HG03159 (cell line): ENCODE measurements around the gene MRPL2.

Experiments
- ATAC-seq: cut with Tn5 transposase; IDR thresholded peaks from one replicate; pipeline ENCODE4 v1.9.1; 2021; ENCODE audit warnings: mild to moderate bottlenecking, moderate library complexity; ENCODE audit not compliant: unreplicated experiment

The MRPL2 gene

DNA sequence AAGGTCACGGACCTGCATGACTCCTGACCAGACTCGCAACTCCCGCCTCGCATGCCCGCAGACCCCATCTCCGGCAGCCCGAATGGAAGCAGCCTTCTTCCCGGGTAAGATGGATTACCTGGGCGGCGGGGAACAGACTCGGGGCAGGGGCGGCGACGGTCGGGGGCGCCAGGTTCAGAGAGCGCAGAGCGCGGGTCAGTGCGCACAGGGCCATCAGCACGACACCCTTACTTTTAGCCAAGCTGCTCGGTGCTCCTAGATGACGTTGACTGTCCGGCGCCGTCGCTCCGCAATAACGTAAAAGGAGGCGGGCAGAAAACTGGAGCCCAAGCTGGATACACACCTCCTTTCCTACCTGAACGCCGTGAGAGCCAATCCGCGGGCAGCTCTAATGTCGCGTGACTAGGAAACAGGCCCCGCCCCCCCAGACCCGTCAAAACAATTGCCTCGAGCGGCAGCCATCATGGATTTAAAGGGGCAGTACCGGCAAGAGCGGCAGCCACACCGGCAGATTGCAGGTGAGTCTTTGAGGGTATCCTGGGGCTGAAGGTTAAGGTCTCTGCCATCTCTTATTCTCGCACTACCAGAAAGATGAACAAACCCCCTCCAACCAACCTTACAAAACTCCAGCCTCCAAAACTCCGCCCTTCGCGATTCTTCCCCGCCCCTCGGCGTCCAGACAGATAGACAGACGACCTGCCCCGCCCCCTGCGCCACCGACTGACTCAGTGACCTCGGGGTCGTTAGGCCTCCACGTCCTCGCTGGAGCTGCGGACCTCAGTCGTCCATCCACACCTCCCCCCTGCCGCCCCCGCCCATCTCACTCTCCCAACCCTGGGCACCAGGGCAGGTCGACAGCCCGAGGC, at the start of gene MRPL2, which contains the start of gene KLC4:
MRPL2 (minus strand) TSS at position 267 of the 866 bp plus-strand sequence; CDS start at position 214, 53 bp downstream.
KLC4 (plus strand) TSS at position 464 of the 866 bp plus-strand sequence. CDS start 1,705 bp downstream, outside the sequence.
- ATAC-seq: peak; percentile 89

DNA sequence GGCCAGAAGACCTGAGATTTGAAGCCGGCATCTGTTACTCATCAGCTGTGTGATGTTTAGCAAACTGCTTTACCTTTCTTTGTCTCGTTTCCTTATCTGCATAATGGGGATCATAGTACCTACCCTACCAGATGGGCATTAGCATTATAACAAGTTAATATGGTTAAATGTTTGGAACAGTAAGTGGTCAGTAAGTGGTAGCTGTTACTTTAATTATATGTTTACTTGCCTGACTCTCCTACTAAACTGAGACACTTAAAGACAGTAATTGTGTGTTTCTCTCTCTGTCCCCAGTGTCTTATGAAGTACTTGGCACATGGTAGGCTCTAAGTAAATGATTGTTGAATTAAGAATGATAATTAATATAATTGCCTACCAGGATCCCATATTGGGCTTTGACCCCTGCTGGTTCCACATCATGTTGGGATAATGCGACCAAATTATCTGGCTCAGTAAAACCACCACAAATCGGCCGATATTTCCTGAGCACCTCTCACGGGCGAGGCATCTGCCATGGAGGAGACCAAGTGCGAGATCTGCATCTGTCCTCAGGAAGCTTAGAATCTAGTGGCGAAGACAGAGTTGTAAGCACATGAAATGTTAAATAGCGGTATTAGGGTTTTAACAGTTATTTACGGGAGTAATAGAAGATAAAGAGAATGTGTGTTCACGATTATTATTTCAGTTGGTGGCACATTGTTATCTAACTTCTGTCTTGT, 48.3 kb upstream of the MRPL2 start:
- no peak for ATAC-seq

DNA sequence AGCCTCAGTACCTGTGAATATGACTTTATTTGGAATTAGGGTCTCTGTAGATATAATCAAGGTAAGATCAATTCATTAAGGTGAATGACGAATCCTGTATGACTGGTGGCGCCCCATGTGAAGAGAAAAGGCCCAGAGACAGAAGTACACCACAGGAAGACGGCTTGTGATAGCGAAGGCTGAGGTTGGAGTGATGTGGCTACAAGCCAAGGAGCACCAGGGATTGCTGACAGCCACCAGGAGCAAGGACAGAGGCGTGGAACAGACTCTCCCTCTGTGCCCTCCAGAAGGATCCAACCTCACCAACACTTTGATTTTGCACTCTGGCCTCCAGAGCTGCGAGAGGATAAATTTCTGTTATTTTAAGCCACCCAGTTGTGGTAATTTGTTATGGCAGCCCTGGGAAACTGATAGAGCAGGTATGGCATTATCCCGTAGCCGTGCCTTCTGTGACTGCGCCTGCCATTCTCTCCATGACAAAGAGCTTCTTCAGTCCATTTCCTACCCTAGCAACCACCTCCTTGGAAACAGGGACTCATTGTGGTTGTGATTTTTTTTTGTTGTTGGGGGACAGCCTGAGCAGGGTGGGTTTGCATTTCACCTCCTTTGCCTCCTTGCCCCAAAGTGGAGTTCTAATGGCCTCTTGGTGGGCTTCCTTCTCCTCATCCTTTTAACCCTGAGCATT, 46.4 kb upstream of the MRPL2 start:
- ATAC-seq: no peak

DNA sequence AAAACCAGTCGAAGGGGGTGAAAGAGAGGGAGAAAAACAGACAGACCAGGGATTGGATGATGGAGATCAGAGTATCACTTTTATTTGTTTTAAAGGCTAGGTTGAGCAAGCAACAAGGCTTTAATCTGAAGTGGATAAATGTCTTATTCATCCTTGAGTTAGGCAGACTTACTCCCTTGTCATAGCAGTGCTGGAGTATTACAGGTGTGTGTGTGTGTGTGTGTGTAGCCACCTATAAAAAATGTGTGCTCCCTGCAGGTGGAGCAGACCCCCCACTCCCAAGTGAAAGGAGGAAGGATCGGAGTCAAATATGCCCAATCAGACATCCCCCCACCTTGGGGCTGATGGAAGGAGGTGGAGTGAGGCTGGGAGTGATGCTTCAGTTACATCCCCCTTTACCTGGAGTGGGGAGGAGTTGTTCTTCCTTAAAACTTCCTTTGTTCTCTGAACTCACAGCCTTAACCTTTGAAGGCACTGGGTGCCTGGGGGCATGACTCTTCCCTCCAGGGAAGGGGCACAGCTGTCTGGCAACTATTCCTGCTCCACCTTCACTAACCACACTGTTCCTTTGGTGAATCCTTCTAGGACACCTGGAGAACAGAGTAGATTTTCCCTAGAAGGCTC, 44.1 kb upstream of the MRPL2 start:
- no peak for ATAC-seq

DNA sequence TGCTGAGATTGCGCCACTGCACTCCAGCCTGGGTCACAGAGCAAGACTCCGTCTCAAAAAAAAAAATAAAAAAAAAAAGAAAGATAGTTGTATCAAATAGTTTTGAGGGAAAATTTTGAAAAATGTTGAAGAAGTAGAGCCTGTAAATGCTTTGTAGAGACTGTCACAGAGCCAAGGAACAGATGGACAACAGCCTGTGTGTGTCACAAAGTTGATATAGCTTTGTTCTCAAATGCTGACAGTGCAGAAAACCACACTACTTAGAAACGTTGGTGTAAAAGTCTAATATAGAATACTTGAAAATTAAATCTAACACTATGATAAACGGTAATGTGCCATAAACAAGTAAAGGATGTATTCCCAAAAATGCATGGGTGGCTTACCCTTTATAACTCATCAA, 42.3 kb upstream of the MRPL2 start:
- no peak for ATAC-seq

DNA sequence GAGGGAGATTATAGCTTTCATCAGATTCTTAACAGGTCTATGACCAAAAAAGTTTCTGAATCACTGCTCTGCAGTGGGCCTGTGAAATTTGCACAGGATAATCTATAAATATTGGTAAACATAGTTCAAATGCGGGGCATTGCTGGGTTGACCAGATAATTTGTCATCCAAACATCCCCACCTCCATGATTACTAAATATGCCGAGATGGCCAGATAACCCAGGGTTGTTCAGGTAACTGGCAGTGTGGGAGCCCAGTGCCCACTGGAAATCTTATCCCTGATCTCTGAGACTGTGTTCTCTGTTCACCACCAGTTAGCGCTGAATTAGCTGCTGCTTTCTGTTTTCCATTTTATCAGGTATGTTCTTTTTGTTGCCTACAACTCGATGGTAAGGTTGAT, 38.3 kb upstream of the MRPL2 start:
- ATAC-seq: no peak

DNA sequence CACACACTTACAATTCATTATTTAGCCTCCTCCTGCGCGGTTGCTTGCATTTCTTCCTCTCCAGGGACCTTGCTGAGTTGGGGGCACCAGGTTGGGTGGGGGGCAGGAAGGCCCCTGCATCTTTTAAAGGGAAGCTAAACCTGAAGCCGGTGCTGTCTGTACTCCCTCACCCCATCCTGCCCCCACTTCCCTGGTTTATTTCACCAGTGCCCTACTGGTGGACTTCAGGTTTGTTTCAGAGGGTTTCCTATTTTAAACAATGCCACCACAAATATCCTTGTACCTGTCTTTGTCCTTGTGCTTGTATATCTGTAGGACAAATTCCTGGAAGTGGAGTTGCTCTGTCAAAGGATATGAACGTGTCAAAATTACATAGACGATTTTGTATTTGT, 37.9 kb upstream of the MRPL2 start:
- no peak for ATAC-seq

DNA sequence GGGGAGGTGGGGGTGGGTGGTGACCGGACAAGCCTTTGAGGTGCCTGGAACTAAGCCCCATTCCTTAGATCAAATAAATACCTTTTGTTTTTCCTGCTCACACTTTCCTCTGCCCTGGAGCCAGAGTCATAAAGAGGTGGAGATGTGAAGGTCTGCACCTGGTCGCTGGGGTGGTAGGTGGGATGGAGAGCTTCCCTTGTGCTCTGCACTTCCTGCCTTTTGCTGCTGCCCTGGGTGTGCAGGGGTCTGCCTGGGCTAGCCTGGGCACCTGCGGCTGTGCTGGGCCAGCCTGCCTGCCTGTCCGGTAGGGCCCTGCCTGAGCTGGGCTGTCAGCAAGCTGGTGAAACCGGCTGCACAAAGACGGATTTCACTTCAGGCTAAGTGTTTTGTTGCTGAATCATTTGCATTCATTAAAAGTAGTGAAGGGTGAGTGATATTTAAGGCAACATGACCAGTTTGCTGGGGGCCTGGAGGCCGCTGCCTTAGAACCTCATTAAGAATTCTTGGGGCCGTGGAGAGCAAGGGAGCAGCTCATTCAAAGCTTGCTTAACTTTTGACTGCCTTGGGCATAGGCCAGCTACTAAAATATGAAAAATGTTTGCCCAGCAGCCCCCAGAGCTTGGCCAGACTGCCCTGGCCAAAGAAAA, 37.3 kb upstream of the MRPL2 start:
- no peak for ATAC-seq

DNA sequence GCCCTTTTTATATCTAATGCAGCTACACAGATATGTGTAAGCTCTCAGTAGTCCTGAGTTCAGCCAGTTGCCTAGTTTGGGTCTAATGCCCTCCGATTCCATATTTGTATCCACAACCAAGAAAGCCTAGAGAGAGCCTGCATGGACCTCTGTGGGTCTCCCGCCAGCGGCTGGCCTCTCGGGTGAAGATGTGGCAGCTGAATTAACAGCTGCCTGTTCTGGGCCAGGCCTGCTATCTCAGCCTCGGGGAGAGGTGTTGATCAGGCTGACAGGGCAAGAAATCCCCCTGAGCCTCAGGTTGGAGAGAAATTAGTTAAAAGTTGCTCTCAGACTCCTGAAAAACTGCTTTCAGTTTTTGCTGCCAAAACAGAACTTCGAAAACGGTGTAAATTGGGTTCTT, 36.7 kb upstream of the MRPL2 start:
- no peak for ATAC-seq

DNA sequence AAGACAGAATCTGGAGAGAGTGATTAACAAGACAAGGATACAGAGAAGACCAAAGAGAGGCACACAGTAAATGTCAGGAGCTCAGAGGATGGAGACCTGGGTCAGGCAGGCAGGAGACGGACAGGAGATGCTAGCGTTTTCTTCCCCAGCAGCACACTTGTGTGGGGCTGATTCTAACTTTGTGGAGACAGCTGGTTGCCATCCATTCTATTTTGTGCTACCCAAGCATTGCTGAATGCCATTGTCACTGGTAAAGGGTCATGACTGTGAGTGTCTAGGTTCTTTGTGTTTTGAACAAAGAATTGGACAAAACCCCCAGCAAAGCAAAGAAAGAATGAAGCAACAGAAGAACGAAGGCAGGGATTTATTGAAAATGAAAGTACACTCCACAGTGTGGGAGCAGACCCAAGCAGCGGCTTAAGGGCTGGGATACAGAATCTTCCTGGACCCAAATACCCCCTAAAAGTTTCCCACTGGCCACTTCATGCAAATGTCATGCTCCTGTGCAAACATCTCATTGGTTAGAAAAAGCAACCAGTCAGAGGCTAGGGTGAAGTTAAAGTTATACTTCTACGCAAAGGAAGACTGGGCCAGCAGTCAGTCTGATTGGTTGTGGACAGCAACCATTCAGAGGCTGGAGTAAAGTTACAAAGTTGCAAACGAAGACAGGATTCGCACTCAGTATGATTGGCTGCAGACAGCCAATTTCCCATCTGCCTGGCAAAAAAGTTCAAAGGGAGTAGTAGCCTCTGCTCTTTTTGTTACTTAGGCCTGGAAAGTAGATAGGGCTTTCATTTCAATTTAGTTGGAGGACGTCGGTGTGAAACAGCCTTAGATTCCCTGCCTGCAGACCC, 34.4 kb upstream of the MRPL2 start:
- no peak for ATAC-seq

DNA sequence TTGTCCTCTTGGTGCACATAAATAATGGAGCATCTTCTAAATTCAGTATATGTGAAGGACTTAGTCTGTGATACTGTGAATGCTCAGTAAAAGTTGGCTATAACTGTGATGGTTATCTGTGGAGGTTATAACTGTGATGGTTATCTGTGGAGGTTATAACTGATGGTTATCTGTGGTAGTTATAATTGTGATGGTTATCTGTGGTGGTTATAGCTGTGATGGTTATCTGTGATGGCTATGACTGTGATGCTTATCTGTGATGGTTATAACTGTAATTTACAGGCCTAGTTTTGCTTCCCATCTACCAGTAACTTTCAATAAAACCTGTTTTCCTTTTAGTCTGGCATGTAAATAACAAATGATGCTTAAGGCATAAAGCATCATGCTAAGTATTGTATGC, 33.4 kb upstream of the MRPL2 start:
- no peak for ATAC-seq

DNA sequence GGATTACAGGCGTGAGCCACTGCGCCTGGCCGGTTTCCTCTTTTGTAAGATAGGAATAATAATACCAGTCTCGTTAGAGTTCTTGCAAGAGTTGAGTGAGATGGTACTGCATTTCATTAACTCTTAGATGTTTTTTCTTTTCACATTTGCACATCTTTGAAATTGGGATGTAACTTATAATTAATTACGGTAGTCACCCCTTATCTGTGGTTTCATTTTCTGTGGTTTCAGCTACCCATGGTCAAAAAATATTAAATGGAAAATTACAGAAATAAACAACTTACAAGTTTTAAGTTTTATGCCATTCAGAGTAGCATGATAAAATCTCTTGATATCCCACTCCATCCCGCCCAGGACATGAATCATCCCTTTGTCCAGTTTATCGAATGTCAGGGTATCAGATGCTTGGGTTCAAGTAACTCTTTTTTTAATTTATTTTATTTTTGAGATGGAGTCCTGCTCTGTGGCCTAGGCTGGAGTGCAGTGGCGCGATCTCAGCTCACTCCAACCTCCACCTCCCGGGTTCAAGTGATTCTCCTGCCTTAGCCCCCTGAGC, 32.3 kb upstream of the MRPL2 start:
- ATAC-seq: no peak

DNA sequence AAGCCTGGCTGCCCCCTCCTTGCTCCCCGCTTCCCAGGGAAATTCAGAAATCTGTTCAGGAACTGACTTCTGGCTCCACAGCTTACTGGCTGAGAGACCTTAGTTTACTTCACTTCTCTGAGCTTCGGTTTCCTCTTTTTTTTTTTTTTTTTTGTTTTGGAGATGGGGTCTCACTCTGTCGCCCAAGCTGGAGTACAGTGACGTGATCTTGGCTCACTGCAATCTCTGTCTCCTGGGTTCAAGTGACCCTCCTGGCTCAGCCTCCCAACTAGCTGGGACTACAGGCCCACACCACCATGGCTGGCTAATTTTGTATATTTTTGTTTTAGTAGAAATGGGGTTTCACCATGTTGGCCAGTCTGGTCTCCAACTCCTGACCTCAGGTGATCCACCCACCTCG, 31.8 kb upstream of the MRPL2 start:
- no peak for ATAC-seq

DNA sequence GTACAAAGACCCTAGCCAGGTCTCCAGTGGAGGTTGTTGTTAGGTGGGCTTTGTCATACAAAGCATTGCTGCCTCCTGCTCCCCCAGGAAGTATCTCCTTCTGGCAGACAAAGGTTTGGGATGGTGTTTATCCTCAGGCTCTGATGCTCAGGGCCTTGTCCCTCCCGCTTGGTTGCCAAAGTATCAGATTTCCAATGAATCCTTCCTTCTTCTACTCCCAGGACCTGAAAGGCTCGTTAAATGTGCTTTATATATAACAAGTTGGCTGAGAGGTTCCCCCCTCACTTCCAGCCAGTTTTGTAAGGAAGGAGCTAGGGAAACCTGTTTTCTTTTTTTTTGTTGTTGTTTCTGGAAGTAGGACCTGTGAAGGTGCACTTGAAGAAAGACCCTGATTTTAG, 31.3 kb upstream of the MRPL2 start:
- no peak for ATAC-seq

DNA sequence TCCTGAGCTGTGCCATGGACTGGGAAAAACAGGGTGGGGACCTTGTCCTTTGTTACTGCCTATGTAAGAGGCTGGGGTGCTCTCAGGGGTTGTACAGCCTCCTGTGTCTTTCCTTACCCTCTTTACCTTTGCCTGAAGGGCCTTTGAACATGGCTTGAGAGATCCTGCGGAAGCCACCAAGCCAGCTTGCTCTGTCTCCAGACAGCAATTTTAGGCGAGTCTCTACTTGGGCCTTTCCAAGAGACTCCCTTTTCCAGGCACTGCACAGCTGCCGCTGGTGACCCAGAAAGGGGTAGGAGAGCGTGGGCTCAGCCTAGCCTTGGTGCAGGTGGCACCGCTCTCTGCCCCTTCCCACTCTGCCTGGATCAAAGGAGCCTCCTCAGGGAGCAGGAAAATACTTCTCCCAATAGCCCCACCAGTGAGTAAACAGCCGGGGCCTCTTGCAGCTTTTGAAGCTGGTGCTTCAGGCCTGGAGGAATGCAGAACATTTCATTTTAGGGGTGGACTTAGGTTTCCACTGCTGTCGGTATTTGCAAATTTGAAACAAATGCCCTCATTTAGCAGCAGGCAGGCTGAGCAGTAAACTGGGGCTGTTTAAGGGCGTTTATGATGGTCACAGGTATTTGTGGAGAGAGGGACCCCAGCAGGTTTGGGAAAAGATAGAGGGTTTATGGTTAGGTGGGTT, 30.8 kb upstream of the MRPL2 start:
- ATAC-seq: no peak

DNA sequence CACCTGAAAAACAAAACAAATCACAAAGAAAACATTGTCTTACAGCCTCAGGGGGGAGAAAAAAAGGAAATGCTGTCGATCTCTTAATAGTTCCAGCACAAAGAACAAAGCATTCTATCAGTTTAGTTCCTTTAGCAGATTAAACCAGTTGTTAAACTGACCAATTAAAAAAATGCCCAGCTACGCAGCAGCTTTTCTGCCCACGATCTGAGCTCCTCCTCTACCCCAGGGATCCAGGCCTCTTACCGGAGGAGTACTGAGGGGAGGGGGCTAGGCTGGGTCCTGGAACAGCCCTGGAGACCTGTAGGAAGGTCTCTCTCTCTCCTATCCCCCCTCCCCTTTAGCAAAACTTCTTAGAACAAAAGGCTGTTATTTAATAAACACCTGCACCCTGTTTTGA, 30.2 kb upstream of the MRPL2 start:
- ATAC-seq: no peak

DNA sequence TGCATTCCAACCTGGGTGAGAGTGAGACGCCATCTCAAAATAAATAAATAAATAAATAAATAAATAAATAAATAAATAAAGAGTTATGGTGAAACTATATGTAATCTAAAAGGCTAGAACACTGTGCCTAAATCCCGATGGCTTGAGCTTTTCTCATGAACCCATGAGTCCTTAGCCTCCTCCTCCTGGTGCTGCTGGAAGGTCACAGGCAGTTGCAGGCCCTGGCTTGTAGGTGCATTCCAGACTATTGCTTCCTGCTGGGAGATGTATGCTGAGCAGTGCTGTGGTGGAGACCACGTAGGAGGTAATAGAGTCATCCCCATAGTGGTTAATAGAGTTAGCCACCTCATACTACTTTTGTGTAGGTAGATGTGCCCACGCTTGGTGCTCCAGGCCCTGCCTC, 29.4 kb upstream of the MRPL2 start:
- no peak for ATAC-seq

DNA sequence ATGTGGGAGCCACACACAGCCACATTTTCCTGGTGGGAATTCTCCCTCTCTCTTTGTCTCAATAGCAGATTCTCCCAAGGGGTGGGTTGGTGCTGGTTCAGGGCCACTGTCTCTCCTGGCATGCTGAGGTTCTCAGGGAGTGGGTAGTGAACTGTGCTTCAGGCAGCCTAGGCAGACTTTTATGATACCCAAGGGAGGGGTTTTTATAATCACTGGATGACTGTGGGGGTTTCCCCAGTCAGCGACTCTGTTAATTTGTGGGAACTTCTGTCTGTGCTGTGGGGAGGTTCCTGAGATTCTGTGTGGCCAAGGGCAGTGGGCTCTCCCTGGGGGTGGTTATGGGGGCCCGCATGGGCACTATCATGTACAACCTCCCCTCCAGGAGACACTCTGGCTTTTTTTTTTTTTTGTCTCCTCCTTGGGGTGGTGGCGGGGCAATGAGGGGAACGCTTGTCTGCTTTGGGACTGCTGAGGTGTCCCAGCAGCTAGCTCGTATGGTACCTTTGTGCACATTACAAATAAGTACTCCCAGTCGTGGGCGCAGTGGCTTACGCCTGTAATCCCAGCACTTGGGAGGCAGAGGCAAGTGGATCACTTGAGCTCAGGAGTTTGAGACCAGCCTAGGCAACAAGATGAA, 26.9 kb upstream of the MRPL2 start:
- ATAC-seq: no peak
